HG03064 (cell line): ENCODE measurements around the gene LRRC10B.
"Not testable (repeated sequence)": the region's sequence is repeated elsewhere in the genome, so short reads cannot be mapped to it uniquely, and the experiment has no call there.

Experiments
- ATAC-seq: cut with Tn5 transposase; IDR thresholded peaks from one replicate; pipeline ENCODE4 v1.9.1; 2021; ENCODE audit warnings: low read depth; ENCODE audit not compliant: unreplicated experiment

LRRC10B gene

GRCh38 chr11:61507962-61508861 is at the start of gene LRRC10B:
Gene LRRC10B (plus strand): TSS chr11:61508749. CDS start chr11:61508999, 250 bp downstream.
- ATAC-seq: no peak

GRCh38 chr11:61460474-61460881 is 48.1 kb upstream of the LRRC10B start:
- no peak for ATAC-seq

GRCh38 chr11:61460986-61461385 is 47.6 kb upstream of the LRRC10B start:
- no peak for ATAC-seq

GRCh38 chr11:61467602-61468001 is 40.9 kb upstream of the LRRC10B start:
- ATAC-seq: not testable (repeated sequence)

- no peak for ATAC-seq
Measured at GRCh38 chr11:61468002-61468401, 40.5 kb upstream of the LRRC10B start.

GRCh38 chr11:61472282-61472681 is 36.3 kb upstream of the LRRC10B start:
- ATAC-seq: no peak

GRCh38 chr11:61472868-61473267 is 35.7 kb upstream of the LRRC10B start:
- no peak for ATAC-seq

GRCh38 chr11:61473370-61474012 is 35.1 kb upstream of the LRRC10B start:
- no peak for ATAC-seq

DNA sequence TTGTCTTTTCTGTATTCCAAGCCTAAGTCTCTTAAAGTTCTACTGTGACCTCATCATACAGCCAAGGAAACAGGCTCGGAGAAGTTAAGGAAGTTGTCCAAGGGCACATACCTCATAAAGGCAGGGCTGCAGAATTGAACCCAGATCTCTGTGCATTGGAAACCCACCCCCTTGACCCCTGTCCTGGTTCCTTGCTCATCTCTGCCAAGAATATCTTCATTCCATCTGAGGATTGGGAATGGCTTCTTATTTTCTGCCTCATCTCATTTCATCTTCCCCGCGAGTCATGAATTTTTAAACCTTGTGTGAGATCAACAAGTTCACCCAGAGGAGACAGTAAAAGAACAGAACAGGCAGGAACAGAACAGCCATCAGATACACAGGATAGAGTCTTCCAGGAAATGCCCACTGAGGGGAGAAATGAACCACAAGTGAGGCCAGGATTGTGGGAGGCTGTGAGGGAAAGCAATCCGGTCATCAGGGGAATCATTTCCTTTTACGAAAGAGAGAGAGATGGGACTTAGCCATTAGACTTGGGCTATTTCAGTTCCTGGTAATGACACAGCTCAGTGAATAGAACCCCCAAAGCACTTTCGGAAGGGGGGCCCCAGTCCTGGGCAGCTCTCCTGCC is 34.4 kb upstream of the LRRC10B start:
- no peak for ATAC-seq

DNA sequence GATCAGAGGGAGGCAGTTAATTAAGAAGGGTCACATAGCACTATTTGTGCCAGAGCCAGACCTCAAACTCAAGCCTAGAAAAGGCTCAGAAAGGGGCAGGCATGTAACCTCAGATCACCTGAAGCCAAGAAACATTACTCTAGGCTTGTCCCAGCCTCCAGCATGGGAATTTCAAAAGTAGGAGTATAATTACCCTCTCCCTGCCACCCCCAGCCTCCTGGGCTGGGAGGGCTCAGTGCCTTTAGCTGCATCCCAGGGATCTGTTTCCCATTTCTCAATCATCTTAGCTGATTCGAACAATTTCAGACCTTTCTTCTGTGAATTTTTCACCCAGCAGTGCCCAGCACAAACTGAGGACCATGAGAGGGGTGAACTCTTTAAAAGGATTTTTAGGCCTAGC is 33.1 kb upstream of the LRRC10B start:
- no peak for ATAC-seq

DNA sequence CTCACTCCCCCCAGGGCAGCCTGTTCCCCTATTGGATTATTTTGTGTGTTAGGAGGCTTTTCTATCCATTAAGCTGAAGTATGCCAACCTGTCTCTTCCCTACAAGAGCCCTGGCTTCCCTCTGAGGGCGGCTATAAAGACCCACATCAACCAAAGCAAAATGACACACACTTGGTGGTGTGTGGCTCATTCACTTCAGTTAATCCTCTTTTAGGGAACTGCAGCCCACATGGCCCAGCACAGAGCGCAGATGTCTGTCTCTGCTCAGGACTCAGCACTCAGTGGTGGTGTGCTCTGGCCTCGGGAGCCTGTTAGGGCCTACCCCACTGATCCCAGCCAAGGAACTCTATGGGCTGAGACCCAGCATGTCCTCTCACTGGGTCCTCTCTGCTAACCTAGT is 32.2 kb upstream of the LRRC10B start:
- ATAC-seq: no peak

- no peak for ATAC-seq
Measured at GRCh38 chr11:61477126-61477525, 31.4 kb upstream of the LRRC10B start.

DNA sequence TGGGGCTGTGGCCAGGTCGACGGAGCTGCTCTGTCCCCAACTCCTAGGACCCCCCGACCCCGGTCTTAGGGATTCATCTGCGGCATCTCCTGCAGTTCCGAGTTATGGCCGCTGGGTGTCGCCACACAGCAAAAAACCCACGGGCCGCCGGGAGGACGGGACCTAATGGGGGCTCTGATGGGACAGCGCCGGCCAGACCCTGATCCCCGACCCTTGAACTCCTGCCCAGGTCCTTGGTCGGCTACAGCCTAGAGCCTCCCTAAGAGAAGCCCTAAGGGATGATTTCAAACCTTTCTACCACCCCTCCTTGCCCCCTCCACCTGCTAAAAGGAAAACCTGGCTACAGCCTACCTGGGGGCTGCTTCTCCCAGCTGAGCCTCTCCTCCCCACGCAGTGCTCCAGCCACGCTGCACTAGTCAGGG is 30.8 kb upstream of the LRRC10B start:
- ATAC-seq: no peak

DNA sequence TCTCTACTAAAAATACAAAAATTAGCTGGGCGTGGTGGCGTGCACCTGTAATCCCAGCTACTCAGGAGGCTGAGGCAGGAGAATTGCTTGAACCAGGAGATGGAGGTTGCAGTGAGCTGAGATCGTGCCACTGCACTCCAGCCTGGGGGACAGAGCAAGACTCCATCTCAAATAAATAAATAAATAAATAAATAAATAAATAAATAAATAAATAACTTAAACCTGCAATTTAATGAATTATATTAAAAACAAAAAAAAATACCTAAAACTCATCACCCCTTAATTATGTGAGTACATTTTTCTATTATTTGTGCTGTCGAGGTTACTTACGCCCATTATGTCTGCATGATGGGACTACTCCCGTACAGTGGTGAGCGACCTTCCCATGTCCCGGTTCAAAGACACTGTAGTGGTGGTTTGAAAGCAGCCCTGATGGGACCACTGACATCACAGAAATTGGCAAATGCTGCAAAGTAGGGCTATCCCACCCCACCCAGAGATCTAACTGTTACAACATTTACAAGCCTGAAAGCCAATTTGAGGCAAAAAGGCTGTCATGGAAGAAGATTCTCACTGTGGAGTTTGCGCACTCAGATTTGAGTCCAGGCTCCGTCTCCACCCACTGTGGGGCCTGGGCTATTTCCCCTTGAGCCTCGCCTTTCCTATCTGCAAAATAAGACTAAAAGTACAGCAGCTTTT is 29.0 kb upstream of the LRRC10B start:
- not testable (repeated sequence) for ATAC-seq

DNA sequence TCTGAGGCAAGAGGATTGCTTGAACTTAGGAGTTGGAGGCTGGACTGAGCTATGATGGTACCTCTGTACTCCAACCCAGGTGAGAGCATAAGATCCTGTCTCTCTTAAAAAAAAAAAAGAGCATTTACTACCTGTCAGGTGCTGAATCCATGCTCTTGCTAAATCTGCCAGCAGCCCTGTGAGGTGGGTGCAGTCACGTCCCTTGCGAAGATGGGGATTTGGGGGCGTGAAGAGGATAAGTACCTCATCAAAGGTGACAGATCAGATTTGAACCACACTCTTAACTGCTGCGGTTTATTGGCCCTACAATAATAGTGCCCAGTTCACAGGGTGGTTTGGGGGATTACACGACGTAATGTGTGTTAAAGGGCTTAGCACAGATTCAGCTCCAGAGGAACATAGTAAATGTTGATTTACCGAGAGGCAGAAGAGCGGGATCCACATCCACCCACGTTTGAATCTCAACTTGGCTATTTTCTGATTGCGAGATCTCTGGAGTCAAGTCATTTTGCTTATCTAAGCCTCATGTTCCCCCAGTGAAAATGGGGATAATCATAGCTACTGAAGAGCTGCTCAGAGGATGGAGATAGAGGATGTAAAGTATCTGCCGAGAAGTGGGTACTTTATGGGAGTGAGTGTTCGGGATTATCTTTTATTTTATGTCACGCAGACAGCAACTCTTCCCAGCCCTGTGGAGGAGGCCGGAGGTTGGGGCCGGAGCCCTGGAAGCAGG is 28.1 kb upstream of the LRRC10B start:
- no peak for ATAC-seq

- no peak for ATAC-seq
Measured at GRCh38 chr11:61480994-61481335, 27.6 kb upstream of the LRRC10B start.

DNA sequence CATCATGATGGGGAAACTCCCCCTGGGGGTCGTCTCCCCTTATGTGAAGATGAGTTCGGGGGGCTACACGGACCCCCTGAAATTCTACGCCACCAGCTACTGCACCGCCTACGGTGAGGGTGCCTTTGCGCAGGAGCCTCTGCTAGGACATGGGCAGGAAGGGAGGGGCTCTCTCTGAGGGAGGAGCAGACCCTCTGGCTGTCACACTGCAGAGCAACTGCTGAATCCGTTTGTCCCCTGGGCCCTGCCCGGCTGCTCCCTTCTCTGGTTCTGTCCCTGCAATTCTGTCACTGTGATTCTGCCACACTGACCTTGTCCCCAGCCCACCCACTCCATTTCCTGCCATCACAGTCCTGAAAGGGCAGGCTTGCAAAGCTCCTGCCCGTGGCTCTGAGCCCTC is 26.7 kb upstream of the LRRC10B start:
- ATAC-seq: no peak

DNA sequence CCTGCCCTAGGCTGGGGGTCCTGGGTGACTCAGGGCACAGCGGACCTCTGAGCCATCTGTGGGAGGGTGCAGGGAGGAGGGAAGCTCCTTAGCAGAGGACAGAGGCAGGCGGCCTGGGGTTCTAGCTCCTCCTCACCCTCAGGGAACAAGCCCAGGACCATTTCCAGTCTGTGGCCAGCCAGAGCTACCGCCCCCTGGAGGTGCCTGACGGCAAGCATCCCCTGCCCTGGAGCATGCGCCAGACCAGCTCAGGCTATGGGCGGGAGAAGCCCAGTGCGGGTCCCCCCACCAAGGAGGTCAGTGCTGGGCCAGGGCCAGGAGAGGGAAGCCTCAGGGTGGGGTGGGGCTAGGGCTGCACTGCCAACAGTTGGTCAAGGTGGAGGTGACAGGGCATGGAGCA is 26.0 kb upstream of the LRRC10B start:
- ATAC-seq: no peak

- ATAC-seq: no peak
Measured at GRCh38 chr11:61484541-61484940, 24.0 kb upstream of the LRRC10B start.

DNA sequence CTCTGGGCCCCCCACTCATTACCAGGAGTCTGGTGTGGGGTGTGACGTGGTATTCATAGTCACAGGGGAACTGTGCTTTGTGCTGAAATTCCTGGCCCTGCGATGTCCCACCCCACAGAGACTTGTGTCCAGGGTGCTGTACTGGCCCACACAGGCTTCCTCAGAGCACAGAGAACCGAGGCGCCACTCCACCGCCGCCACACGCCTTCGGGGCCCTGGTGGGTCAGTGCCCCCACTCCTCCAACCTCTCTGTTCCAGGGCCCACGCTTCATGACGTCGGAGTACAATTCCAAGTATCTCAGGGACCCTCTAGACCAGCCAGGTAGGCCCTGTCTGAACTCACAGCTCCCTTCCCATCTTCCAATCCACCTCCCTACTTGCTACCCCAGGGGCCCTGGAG is 23.5 kb upstream of the LRRC10B start:
- ATAC-seq: no peak
